Breast epithelium (tissue), 4 donors: Measurements from ENCODE around the gene ACVRL1. TPM values are rescaled to one million over a fixed set of nuclear protein-coding genes. Genes with fewer than 3 reads are reported as not detected.
A peak's percentile ranks its signal among the peaks of the same experiment; 100 is the strongest.

ENCODE experiments used
- DNase-seq, 2 donors: peaks; one replicate each; pipeline ENCODE4 v3.0.0-alpha.2; 2019; ENCODE audit warnings: low spot score in 2 of 2
- H3K27ac ChIP-seq, 2 donors: fragments of 200-600 bp; sonication (generic) in 1 of 2; one replicate each; pipeline ENCODE4 v1.5.1; 2016 to 2019; ENCODE audit warnings: mild to moderate bottlenecking in 1 of 2
- H3K27me3 ChIP-seq, 2 donors: fragments of 200-600 bp; sonication (generic) in 1 of 2; one replicate each; pipeline versions ENCODE4 v1.5.1 to v1.6.0; 2017 to 2019; ENCODE audit warnings: control low read depth in 1 of 2, mild to moderate bottlenecking in 1 of 2
- H3K36me3 ChIP-seq: fragments of 200-600 bp; one replicate; pipeline ENCODE4 v1.5.1; 2019
- H3K4me1 ChIP-seq, 2 donors: fragments of 200-600 bp; sonication (generic); one replicate each; pipeline ENCODE4 v1.5.1; 2016 to 2019; ENCODE audit warnings: control low read depth in 1 of 2
- H3K4me3 ChIP-seq, 3 donors: fragments of 200-600 bp; sonication (generic); 1 replicate in 2 of 3; 2 replicates in 1 of 3; pipeline ENCODE4 v1.5.1; 2016 to 2019; ENCODE audit warnings: mild to moderate bottlenecking in 3 of 3, moderate library complexity in 2 of 3
- H3K9me3 ChIP-seq, 2 donors: fragments of 200-600 bp; sonication (generic) in 1 of 2; one replicate each; pipeline ENCODE4 v1.5.1; 2016 to 2019; ENCODE audit warnings: control low read depth in 1 of 2
- CTCF ChIP-seq, 3 donors: fragments of 450-650 bp; IDR thresholded peaks; one replicate each; pipeline ENCODE4 v1.5.1; 2016 to 2017; ENCODE audit warnings: antibody characterized with exemption in 3 of 3, mild to moderate bottlenecking in 3 of 3, moderate library complexity in 3 of 3
- POLR2A ChIP-seq: fragments of 450-650 bp; IDR thresholded peaks from one replicate; pipeline ENCODE4 v1.6.1; 2016; ENCODE audit warnings: antibody characterized with exemption, mild to moderate bottlenecking, moderate library complexity
- POLR2AphosphoS5 ChIP-seq, 3 donors: sonication (generic); formaldehyde crosslinking; IDR thresholded peaks; one replicate each; pipeline ENCODE4 v1.6.1; 2017; ENCODE audit warnings: antibody characterized with exemption in 3 of 3
- intact Hi-C: fragments of 100-400 bp; cut with DNase I; formaldehyde crosslinking; loops from one replicate; pipeline ENCODE4 v1.15.1; 2023; ENCODE audit warnings: low total_unique reads
- total RNA-seq, 3 donors: library from RNA; depleted of rRNA; stranded (reverse); fragments of >200 nt; gene quantifications; one replicate each; pipeline ENCODE4 v1.1.0, GENCODE V29; 2016

Gene ACVRL1
- total RNA-seq, 3 donors from 2014 or later, result 24.7 to 274 (median 109) TPM

- Histone ChIP-seq H3K27ac (peak overlapping the region; percentile 60 to 76), H3K9me3 (no peaks in the 10 kb centered on the region), H3K4me1 (no peaks in the 10 kb centered on the region), H3K27me3 (no peaks in the 10 kb centered on the region), H3K36me3 (no peaks in the 10 kb centered on the region), H3K4me3 (peak overlapping the region in 2 of 3 donors; percentile 60 to 70)
- intact Hi-C loops, result no loop called here
- TF ChIP-seq POLR2A (no peak), CTCF (IDR thresholded peaks at IDR 0.05) (no peak), POLR2AphosphoS5 (IDR thresholded peaks at IDR 0.05) (no peak)
- no peak for DNase-seq
Observed at GRCh38 chr12:51869931-51870330, 37.4 kb upstream of the ACVRL1 start.

GRCh38 chr12:51870504-51870903, 36.8 kb upstream of the ACVRL1 start:
- TF ChIP-seq POLR2AphosphoS5 (IDR thresholded peaks at IDR 0.05) (no peak), CTCF (IDR thresholded peaks at IDR 0.05) (no peak), POLR2A (no peak)
- Histone ChIP-seq H3K4me1 (no peaks in the 10 kb centered on the region), H3K36me3 (no peaks in the 10 kb centered on the region), H3K9me3 (no peaks in the 10 kb centered on the region), H3K27ac (peak overlapping the region in 1 of 2 donors; percentile 76), H3K27me3 (no peaks in the 10 kb centered on the region), H3K4me3 (no peak overlapping the region)
- no peak for DNase-seq
- intact Hi-C loops, result no loop called here

- no peaks in the 10 kb centered on the region for H3K4me1 ChIP-seq
- intact Hi-C loops, result no loop called here
- no peaks in the 10 kb centered on the region for H3K36me3 ChIP-seq
- no peak overlapping the region for H3K4me3 ChIP-seq
- TF ChIP-seq POLR2AphosphoS5 (IDR thresholded peaks at IDR 0.05) (no peak), CTCF (IDR thresholded peaks at IDR 0.05) (no peak), POLR2A (no peak)
- H3K27me3 ChIP-seq, result no peaks in the 10 kb centered on the region
- no peak for DNase-seq
- H3K9me3 ChIP-seq, result no peaks in the 10 kb centered on the region
- no peak overlapping the region for H3K27ac ChIP-seq
Observed at GRCh38 chr12:51871126-51871525, 36.2 kb upstream of the ACVRL1 start.

- Histone ChIP-seq H3K27me3 (no peaks in the 10 kb centered on the region), H3K27ac (no peak overlapping the region), H3K36me3 (no peaks in the 10 kb centered on the region), H3K4me1 (no peaks in the 10 kb centered on the region), H3K9me3 (no peaks in the 10 kb centered on the region), H3K4me3 (no peak overlapping the region)
- DNase-seq, result no peak
- TF ChIP-seq POLR2A (no peak), CTCF (IDR thresholded peaks at IDR 0.05) (no peak), POLR2AphosphoS5 (IDR thresholded peaks at IDR 0.05) (no peak)
- intact Hi-C loops, result no loop called here
Observed at GRCh38 chr12:51871918-51872688, 35.2 kb upstream of the ACVRL1 start.

- H3K36me3 ChIP-seq, result no peaks in the 10 kb centered on the region
- intact Hi-C loops, result no loop called here
- H3K4me1 ChIP-seq, result no peaks in the 10 kb centered on the region
- no peak for DNase-seq
- TF ChIP-seq CTCF (IDR thresholded peaks at IDR 0.05) (no peak), POLR2A (no peak), POLR2AphosphoS5 (IDR thresholded peaks at IDR 0.05) (no peak)
- no peak overlapping the region for H3K4me3 ChIP-seq
- H3K9me3 ChIP-seq, result no peaks in the 10 kb centered on the region
- H3K27me3 ChIP-seq, result no peaks in the 10 kb centered on the region
- H3K27ac ChIP-seq, result no peak overlapping the region
Observed at GRCh38 chr12:51872689-51872981, 34.7 kb upstream of the ACVRL1 start.
